Fibroblast of skin of right quadriceps (primary cell): ENCODE measurements around the gene HBP1.
A peak's percentile ranks its signal among the peaks of the same experiment; 100 is the strongest.
"Not testable (repeated sequence)": the region's sequence is repeated elsewhere in the genome, so short reads cannot be mapped to it uniquely, and the experiment has no call there.

Experiments
- DNase-seq: peaks from one replicate; pipeline ENCODE4 v3.0.0-alpha.2; 2013

Gene HBP1

DNA sequence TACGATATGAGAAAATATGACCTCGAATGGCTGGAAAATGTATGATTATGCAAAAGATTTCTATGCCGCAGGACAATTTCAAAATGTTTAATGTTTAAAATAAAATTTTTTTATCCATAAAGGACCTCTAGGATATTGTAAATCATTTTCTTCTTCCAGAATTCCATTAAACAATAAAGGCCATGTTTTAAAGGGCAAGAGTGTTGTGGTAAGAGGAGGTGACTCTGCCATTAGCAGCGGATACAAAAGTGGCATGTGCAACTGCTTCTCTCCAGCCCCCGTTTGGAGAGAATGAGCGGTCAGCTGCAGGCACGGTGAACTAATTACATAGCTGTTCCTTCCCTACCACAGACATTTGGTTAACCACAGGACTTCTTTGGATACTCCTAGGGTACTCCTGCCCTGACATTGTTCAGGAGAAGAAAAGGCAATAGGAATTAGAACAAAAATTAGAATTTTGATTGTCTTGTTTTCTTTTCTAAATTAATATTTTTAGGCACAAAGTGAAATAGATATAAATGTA, 63.8 kb downstream of the HBP1 start:
- peak; percentile 57 for DNase-seq

DNA sequence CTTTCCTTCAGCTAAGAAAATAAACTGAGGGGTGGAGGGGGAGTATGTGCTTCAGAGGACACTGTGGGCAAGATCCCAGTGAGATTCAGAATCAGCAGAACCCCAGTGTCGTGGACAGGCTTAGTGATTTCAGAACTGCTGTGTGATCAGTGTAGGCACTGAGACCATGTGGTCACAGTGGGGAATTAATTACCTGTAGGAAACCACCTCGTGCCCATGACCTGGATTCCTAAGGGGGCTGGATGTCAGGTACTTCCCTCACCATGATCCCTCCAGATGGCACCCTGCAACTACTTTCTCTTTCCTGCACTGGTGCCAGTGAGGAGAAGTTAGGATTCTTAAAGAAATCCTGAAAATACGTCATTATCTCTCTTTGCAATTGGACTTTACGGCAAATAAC, 64.4 kb downstream of the HBP1 start:
- DNase-seq = no peak

DNA sequence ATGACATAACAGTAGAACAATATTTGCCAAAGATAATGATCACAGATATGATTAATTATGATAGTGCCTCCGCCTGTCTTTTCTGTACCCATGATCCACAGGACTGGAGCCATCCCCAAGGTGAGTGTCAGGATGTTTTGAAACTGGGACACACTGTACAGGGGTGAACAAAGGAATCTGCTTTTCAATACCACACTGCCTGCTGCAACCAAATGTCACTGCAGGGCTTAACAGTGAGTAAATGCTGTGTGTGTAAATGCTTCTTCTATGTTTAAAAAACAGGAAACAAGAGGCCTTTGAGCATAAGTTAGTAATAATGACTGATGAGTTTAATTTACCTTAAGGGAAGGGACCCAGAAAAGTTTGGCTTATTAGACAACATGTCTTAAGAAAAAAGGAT, 65.2 kb downstream of the HBP1 start:
- DNase-seq = no peak

DNA sequence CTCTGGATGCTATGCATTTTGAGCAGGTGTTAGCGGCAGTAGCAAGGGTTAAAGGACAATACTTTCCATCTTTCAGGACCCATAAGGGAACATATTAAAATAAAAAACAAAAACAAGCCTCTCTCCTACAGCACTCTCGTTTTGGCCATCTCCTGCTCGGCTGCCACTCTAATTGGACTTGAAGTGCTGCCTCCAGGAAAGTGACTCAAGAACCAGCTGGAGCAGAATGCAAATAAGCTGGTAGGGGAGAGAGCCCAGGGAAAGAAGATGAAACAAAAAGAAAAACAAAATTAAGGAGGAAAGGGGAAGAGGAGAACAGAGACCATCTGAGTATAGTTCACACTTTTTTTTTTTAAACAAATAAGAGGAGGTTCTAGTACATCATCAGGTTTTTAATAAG, 65.6 kb downstream of the HBP1 start:
- DNase-seq = no peak

DNA sequence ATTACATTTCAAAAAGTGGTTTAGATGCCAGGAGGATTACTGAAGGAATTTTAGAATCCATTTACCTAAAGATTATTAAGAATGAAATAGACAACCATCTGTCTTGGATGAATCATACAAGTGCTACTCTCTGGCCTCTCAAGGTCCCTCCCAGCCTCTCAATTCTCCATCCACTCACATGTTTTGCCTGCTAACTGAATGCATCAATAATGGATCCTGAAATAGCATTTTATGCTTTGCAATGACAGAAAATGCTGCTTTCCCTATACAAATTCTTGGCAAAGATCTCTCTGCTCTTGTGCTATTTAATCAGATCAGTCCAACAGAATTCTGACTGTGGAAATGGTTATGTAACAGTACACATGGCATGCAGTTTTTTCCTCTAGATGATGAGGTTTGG, 68.1 kb downstream of the HBP1 start:
- DNase-seq = peak; percentile 25

DNA sequence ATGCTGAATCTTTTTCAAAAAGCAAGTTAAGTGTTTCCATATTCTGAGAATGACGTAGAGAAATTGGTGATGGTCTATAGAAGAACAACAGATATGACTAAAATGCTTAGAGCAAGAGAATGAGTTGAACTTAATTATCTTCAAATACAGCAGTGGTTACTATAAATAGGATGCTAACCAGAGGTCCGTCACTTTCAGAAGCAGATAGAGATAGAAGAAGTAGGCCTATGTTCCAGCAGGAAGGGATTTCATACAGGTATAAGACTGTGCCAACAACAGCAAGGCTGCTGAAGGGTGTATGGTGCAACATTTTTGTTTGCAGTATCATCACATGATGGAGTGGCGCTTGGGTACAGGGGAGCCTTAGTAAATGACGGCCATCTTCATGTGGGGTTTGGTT, 68.6 kb downstream of the HBP1 start:
- no peak for DNase-seq

DNA sequence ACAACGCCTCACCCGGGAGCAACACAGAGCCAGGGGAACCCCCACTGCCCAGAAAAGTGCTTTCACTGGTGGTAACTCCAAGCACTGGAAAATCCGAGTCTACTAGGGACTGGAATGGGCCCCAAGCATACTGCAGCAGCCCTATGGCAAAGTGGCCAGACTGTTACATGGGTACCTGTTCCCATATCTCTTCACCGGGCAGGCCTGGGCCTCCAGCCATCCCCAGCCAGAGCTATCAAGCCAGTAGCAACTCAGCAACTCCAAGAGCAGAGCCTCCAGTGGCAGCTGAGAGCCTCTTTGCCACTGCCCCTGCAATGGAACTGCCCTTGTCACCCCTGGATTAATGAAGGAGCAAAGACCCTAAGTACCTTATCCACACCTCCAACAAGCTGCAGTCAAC, 73.5 kb downstream of the HBP1 start:
- DNase-seq = no peak

DNA sequence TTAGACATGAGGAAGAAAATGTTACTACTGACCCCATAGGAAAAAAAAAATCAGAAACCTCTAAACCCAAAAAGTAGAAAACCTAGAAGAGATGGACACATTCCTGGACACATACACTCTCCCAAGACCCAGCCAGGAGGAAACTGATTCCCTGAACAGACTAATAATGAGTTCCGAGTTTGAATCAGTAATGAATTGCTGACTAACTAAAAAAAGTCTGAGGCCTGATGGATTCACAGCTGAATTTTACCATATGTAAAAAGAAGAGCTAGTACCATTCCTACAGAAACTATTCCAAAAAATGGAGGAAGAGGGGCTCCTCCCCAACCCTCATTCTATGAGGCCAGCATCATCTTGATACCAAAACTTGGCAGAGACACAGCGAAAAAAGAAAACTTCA, 75.8 kb downstream of the HBP1 start:
- no peak for DNase-seq

DNA sequence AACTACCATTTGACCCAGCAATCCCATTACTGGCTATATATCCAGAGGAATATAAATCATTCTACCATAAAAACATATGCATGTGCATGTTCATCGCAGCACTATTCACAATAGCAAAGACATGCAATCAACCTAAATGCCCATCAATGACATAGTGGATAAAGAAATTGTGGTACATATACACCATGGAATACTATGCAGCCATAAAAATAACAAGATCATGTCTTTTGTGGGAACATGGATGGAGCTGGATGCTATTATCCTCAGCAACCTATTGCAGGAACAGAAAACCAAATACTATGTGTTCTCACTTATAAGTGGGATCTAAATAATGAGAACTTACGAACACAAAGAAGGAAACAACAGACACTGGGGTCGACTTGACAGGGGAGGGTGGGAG, 78.0 kb downstream of the HBP1 start:
- DNase-seq = not testable (repeated sequence)

DNA sequence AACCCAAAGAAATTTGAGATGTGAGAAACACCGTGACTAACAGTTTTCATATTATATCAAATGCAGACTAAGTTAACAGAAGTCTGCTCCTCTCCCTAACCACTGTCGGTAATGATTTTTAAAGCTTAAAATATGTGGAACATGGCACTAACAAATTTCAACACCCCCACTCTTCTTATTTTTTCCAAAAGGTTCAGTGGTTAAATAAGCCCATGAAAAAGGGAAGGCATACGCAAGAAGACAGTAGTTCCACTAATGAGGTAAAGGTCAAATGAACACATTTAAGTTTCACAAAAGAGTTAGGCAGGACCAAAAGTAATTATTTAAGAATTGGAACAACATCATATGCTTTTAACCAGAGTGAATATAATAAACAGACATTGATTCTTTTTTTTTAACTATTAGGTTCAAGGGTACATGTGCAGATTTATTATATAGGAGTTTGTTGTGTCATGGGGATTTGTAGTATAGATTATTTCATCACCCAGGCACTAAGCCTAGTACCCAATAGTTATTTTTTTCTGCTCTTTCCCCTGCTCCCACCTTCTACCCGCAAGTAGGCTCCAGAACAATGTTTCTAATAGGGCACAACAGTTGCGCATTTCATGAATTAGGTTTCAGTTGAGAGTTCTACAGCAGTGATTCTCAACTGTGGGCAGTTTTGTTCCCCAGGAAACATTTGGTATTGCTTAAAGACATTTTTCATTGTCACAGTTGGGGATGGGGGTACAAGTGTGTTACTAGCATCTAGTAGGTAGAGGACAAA, 79.9 kb downstream of the HBP1 start:
- DNase-seq = no peak

DNA sequence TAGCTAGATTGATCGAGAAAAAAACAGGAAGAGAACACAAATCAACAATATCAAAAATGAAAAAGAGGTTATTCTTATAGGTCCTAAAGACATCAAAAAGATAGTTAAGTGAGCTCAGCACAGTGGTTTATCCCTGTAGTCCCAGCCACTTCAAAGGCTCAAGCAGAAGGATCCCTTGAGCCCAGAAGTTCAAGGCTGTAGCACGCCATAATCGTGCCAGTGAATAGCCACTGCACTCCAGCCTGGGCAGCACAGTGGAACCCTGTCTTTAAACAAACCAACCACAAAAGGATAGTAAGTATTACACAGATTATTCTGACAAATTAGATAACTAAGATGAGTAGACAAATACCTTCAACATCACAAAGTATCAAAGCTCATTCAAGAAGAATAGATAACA, 83.2 kb downstream of the HBP1 start:
- DNase-seq = no peak
